Subcutaneous abdominal adipose tissue (tissue), 5 donors: Measurements from ENCODE around the gene TBX15.
A peak's percentile ranks its signal among the peaks of the same experiment; 100 is the strongest.

Source experiments
- H3K27ac ChIP-seq: one replicate; pipeline ENCODE4 v1.7.0; 2013; ENCODE audit warnings: low read depth, mild to moderate bottlenecking, inconsistent platforms, low read length, moderate library complexity
- H3K27me3 ChIP-seq, 5 donors: one replicate each; pipeline ENCODE4 v1.7.0; 2013; ENCODE audit warnings: low read length in 5 of 5, inconsistent platforms in 1 of 5; ENCODE audit not compliant: control insufficient read depth in 5 of 5, insufficient read depth in 4 of 5
- H3K36me3 ChIP-seq, 5 donors: one replicate each; pipeline ENCODE4 v1.7.0; 2013; ENCODE audit warnings: low read length in 5 of 5; ENCODE audit not compliant: control insufficient read depth in 5 of 5, insufficient read depth in 5 of 5
- H3K4me1 ChIP-seq, 5 donors: one replicate each; pipeline ENCODE4 v1.7.0; 2013; ENCODE audit warnings: low read length in 5 of 5, mild to moderate bottlenecking in 3 of 5, moderate library complexity in 1 of 5; ENCODE audit not compliant: control insufficient read depth in 5 of 5, insufficient read depth in 5 of 5
- H3K4me3 ChIP-seq, 5 donors: one replicate each; pipeline ENCODE4 v1.7.0; 2013; ENCODE audit warnings: low read length in 5 of 5, low read depth in 1 of 5
- H3K9ac ChIP-seq, 5 donors: one replicate each; pipeline ENCODE4 v1.7.0; 2013; ENCODE audit warnings: low read length in 5 of 5, mild to moderate bottlenecking in 4 of 5, moderate library complexity in 3 of 5
- H3K9me3 ChIP-seq, 5 donors: one replicate each; pipeline ENCODE4 v1.7.0; 2013; ENCODE audit warnings: low read length in 5 of 5; ENCODE audit not compliant: control insufficient read depth in 5 of 5
- donor health status: healthy.
- donor health status: healthy.
- donor health status: healthy.
- donor health status: healthy.
- donor health status: healthy.

The TBX15 gene

DNA sequence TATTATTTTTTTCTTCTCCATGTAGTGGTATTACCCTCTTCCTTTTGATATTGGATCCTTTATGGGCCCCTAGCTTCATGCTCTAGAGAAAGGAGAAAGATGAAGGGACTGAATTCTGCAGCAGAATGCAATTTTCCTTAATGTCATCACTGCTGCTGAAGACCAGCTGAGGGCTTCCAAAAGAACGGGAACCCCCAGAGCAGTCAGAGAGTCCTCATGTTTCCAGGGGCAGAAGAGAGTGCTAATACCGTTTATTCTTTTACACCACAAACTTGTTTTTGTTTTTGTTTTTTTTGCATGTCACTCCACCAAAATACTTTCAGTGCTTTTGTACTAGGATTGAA is 21.1 kb upstream of the TBX15 start:
- H3K9ac ChIP-seq: no peak overlapping the region
- H3K27me3 ChIP-seq: peaks cover 23 to 33% (median 26%) of the 10 kb centered on the region in 5 donors
- peak overlapping the region in 1 of 5 donors; percentile 40 for H3K4me3 ChIP-seq
- peaks cover 0 to 23% (median 19%) of the 10 kb centered on the region in 5 donors for H3K4me1 ChIP-seq
- H3K9me3 ChIP-seq: peaks cover 0 to 2% (median 0%) of the 10 kb centered on the region in 5 donors
- H3K27ac ChIP-seq: no peak overlapping the region
- H3K36me3 ChIP-seq: no peaks in the 10 kb centered on the region

DNA sequence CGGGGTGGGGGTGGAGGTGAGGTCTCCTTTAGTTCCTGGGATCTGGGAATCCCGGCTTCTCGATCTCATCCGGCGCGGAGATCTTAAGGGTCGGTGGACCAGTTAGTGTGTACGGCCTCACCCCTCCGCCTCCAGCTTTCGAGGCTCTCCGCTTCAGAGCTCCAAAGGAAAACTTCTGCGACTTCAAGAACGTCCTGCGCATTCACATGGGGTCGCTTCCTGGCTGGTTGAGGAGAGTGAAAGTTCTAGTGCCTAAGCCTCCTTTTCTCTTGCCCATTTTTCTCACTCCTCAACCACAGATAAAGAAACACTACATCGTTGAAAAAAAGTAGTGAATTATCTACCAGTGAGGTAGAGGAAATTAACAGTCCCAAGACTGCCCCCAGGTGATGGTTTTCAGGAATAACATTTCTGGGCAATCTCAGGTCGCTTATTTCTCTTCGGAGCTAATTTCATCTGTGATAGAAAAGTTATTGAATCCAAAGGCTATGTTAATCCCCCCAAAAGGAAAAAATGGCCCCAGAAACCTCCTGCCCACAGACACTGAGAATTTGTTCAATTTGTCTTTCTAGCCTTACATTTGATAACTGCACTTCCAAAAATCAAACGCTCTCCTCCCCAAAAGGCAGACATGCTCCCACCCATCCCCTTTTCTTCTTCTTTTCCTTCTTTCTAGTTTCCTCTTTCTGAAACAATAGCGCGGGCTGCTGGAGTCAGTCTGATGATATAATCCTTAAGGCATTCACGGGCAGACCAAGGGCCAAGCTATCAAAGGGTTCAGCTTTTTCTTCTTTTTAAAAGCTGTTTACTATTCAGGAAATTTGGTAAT is 20.6 kb upstream of the TBX15 start:
- Histone ChIP-seq H3K4me1 (peaks cover 0 to 23% (median 19%) of the 10 kb centered on the region in 5 donors), H3K4me3 (peak overlapping the region; percentile 40 to 58 (median 46)), H3K36me3 (no peaks in the 10 kb centered on the region), H3K9me3 (peaks cover 0 to 2% (median 0%) of the 10 kb centered on the region in 5 donors), H3K9ac (no peak overlapping the region), H3K27ac (no peak overlapping the region), H3K27me3 (peaks cover 23 to 36% (median 26%) of the 10 kb centered on the region in 5 donors)

DNA sequence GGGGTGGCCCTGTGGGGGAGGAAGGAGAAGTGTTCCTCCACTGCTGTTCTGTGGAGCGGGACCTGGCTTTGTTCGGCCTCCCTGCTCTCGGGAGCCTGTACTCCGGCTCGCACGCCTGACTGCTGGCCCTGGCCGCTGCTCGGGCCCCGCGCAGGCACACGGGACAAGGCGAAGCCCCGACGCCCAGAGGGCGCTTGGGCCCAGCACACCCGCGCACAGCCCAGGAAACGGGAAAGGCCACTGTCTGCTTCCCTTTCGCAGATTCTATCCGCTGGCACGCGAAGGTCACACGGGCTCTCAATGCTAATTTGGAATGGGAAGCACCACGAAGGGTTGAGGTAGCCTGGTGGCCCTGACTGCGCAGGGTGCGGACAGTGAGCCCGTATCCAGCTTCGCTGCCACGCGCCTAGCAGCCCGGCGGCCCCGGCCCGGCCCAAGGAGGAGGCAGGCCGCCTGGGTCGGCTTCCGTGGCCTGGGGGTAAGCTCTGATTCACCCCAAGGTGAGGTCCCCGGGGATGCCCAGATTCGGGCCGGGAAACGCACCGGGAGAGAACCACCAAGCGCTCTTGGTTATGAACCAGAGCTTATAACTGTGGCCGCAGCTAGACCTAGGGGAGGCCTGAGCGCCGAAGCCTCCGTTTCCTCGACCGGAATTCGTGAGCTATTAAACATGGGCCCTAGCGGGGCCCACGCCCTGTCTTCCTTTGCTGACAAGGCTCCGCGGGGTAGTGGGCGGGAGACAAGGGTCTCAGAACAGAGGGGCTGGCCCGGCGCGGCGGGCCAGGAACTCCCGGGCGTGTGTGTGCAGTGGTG is 19.7 kb upstream of the TBX15 start:
- no peak overlapping the region for H3K27ac ChIP-seq
- no peaks in the 10 kb centered on the region for H3K36me3 ChIP-seq
- no peak overlapping the region for H3K9ac ChIP-seq

DNA sequence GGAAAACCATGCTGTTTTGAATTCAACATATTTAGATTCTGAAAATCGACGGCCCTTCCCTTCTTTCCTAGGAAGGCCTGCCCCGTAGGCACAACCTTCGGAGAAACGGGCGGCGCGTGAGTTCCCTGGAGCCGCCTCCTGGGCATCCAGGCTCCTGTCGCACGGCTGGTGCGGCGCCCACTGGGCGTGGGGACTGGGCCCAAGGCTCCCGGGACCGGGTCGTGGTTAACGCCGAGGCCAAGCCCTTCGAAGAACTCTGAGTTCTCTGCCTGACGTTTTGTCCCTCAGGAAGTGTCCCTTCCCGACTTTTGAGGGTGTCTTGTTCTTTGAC is 19.2 kb upstream of the TBX15 start:
- H3K27me3 ChIP-seq: peaks cover 23 to 40% (median 32%) of the 10 kb centered on the region in 5 donors
- peaks cover 0 to 2% (median 0%) of the 10 kb centered on the region in 5 donors for H3K9me3 ChIP-seq
- peaks cover 0 to 27% (median 21%) of the 10 kb centered on the region in 5 donors for H3K4me1 ChIP-seq
- H3K4me3 ChIP-seq: no peak overlapping the region
- H3K27ac ChIP-seq: no peak overlapping the region
- no peaks in the 10 kb centered on the region for H3K36me3 ChIP-seq
- H3K9ac ChIP-seq: no peak overlapping the region

More for the DNA sequence above, 19.7 kb upstream of the TBX15 start:
- Histone ChIP-seq H3K4me1 (peaks cover 0 to 23% (median 19%) of the 10 kb centered on the region in 5 donors), H3K4me3 (peak overlapping the region; percentile 26 to 58 (median 45)), H3K27me3 (peaks cover 23 to 36% (median 27%) of the 10 kb centered on the region in 5 donors), H3K9me3 (peaks cover 0 to 2% (median 0%) of the 10 kb centered on the region in 5 donors)

DNA sequence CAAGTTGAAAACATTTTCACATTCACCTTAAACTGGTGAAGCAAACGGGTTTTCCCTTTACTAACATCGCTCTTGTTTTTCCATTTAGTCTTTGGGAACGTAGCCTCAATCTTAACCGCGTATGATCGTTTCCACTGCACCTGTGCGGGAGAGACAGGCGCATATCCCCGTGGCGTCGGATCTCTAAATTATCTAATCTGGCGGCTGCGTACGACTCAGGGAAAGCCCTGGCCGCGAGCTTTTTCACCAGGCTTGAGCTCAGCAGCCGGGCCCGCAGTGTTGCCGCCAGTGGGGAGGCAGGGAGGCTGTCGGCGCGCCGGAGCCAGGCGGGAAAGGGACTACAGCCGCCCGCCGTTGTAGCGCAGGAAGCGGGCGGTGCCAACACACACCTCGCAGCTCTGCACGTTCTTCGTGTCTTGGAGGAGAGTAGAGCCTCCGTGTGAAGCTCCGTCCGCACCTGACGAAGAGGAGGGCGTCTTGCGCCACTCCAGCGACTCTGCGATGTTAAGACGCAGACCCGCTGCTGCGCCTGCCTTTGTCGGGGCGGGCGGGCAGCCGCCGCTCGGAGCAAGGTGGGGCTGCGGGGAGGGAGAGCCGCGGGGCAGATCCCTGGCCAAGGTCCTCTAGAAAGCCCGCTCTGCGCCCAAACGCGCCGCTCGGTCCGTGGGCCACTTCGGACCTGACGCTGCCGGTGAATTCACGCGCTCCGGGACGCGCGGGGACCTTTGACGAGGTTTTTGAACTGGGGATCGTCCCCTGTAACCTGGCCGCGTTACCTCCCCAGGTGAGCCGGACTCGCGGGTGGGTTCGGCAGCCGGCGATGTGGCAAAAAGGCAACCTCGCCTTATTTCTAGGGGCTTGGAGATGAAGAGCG is 18.5 kb upstream of the TBX15 start:
- Histone ChIP-seq H3K36me3 (no peaks in the 10 kb centered on the region), H3K4me3 (peak overlapping the region in 2 of 5 donors; percentile 35 to 38), H3K27ac (no peak overlapping the region), H3K9ac (no peak overlapping the region), H3K9me3 (peaks cover 0 to 2% (median 0%) of the 10 kb centered on the region in 5 donors), H3K27me3 (peaks cover 23 to 40% (median 32%) of the 10 kb centered on the region in 5 donors), H3K4me1 (peaks cover 3 to 33% (median 27%) of the 10 kb centered on the region in 5 donors)

DNA sequence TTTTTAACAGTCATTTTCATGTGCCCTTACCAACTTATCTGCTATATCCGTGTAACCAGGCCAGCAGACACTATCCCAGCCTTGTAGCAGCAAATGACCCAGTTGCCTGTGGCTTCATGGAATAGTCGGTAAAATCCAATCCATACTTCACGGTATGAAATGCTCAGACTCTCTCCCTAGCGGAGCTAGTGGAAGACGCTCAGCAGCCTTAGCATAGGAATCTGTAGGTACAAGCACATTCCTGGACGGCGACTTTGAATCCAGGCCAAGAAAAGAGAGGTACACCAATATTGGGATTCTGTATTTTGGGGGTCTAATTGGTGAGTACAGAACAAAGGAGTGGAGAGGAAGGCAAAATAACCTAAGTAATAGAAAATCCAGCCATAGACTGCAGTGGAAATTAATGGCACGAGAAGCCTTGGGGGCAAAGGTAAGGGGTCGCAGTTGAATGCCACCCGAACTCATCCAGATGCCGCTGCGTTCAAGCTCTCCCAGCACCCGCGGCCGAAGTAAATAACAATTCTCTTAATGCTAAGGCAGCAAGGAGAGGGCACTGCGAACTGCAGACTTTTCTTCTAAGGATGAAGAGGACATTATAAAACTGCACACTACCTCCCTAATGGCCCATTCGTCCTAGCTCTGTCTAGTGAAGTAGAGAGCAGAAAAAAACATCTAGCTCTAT is 17.7 kb upstream of the TBX15 start:
- Histone ChIP-seq H3K27ac (no peak overlapping the region), H3K4me3 (no peak overlapping the region), H3K4me1 (peaks cover 3 to 41% (median 33%) of the 10 kb centered on the region in 5 donors), H3K27me3 (peaks cover 23 to 41% (median 32%) of the 10 kb centered on the region in 5 donors), H3K9me3 (peaks cover 0 to 2% (median 0%) of the 10 kb centered on the region in 5 donors), H3K9ac (no peak overlapping the region), H3K36me3 (no peaks in the 10 kb centered on the region)

DNA sequence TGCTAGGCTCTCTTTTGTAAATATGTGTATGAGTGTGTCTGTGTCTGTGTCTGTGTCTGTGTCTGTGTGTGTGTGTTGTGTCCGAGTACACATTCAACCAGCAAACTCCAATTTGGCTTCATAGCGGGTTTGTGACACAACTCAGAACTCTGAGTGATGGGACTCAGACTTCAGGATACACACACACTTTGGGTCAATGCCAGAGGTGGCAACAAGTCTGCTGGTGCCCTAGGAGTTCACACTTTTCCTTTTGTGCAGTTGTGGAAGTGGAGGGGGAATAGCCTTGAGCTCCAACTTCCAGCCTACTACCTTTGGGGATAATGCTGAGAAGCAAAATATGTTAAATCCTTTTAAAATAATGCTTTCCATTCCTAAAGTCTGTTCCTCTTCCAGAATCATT is 16.6 kb upstream of the TBX15 start:
- H3K4me3 ChIP-seq: no peak overlapping the region
- H3K27ac ChIP-seq: no peak overlapping the region
- H3K36me3 ChIP-seq: no peaks in the 10 kb centered on the region
- peaks cover 0 to 2% (median 0%) of the 10 kb centered on the region in 5 donors for H3K9me3 ChIP-seq
- H3K4me1 ChIP-seq: peaks cover 3 to 49% (median 41%) of the 10 kb centered on the region in 5 donors
- no peak overlapping the region for H3K9ac ChIP-seq
- peaks cover 23 to 46% (median 39%) of the 10 kb centered on the region in 5 donors for H3K27me3 ChIP-seq

DNA sequence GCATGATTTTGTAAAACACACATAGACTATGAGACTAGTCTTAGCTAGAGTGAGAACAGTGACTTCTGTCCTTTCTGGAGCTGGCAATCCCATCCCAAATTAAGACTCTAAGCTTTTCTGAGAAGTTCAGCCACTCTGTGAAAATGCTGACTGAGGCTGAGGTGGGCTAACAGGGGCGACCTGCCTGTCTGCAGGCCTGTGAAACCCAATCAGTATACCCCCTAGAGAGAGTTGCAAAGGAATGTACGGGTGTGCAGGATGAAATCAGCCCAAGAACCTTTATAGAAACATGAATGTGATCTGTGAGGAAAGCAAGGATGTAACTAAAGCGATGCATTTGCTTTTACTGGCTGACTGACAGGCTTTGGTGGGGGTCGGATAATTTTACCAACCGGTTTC is 16.0 kb upstream of the TBX15 start:
- H3K27me3 ChIP-seq: peaks cover 23 to 49% (median 39%) of the 10 kb centered on the region in 5 donors
- H3K36me3 ChIP-seq: no peaks in the 10 kb centered on the region
- H3K4me1 ChIP-seq: peaks cover 3 to 49% (median 41%) of the 10 kb centered on the region in 5 donors
- H3K4me3 ChIP-seq: no peak overlapping the region
- no peak overlapping the region for H3K27ac ChIP-seq
- peaks cover 0 to 2% (median 0%) of the 10 kb centered on the region in 5 donors for H3K9me3 ChIP-seq
- no peak overlapping the region for H3K9ac ChIP-seq
